A549 (cell line): ENCODE results near the gene TMEM92. TPM values are rescaled to one million over a fixed set of nuclear protein-coding genes. Genes with fewer than 3 reads are reported as not detected.

Experiments
- ATAC-seq, 2 experiments: fragments of 200-7000 bp in 1 of 2; fragments of >200 bp in 1 of 2; cut with Nextera tagmentation in 1 of 2; cut with Tn5 transposase in 1 of 2; 3 replicates each; pipeline versions ENCODE4 v1.8.0 to v1.9.1; 2018 to 2020; ENCODE audit warnings: mild to moderate bottlenecking in 1 of 2, moderate library complexity in 1 of 2
- CTCF ChIA-PET: fragments of 300-600 bp; sonication (Branson Sonifier 250); formaldehyde crosslinking; extraction: SDS; loops from one replicate; lab custom pipeline; 2021; ENCODE audit warnings: antibody characterized with exemption, inconsistent platforms; lab: Yijun Ruan, JAX
- POLR2A ChIA-PET: fragments of 350-600 bp; formaldehyde crosslinking; extraction: SDS; loops from one replicate; lab custom pipeline; 2021; ENCODE audit warnings: antibody characterized with exemption, inconsistent platforms; lab: Yijun Ruan, JAX
- DNase-seq, 2 experiments: peaks; one replicate each; pipeline versions ENCODE4 v3.0.0 to v3.0.0-alpha.2; 2011 to 2016; ENCODE audit warnings: low read depth in 1 of 2, low spot score in 1 of 2
- FAIRE-seq: peaks from 2 replicates; lab custom pipeline; 2011; peaks lifted over from hg19 to GRCh38; lab: Jason Lieb, UNC
- H3K27ac ChIP-seq, 2 experiments: fragments of >200 bp; sonication (Bioruptor Twin); formaldehyde crosslinking; 3 replicates each; pipeline ENCODE4 v1.5.1; 2016 to 2017
- H3K4me1 ChIP-seq: fragments of >200 bp; sonication (Bioruptor Twin); formaldehyde crosslinking; 3 replicates; pipeline ENCODE4 v1.6.1; 2016
- H3K4me2 ChIP-seq: fragments of >200 bp; sonication (Bioruptor Twin); formaldehyde crosslinking; 3 replicates; pipeline ENCODE4 v1.6.1; 2016
- H3K4me3 ChIP-seq: fragments of >200 bp; sonication (Bioruptor Twin); formaldehyde crosslinking; 3 replicates; pipeline ENCODE4 v1.5.1; 2016
- H3K9me3 ChIP-seq: fragments of >200 bp; sonication (Bioruptor Twin); formaldehyde crosslinking; 3 replicates; pipeline ENCODE4 v1.6.1; 2016
- CBX2 ChIP-seq: fragments of 200-600 bp; sonication (generic); IDR thresholded peaks from 2 replicates; pipeline ENCODE4 v1.6.1; 2016; ENCODE audit warnings: low read depth, mild to moderate bottlenecking, borderline replicate concordance
- CHD4 ChIP-seq: fragments of 200-600 bp; sonication (generic); IDR thresholded peaks from 2 replicates; pipeline ENCODE4 v1.6.1; 2016; ENCODE audit warnings: antibody characterized with exemption, mild to moderate bottlenecking, borderline replicate concordance
- EHF ChIP-seq: fragments of 250-450 bp; sonication (Bioruptor Pico); IDR thresholded peaks from 2 replicates; pipeline ENCODE4 v1.5.0; 2020; ENCODE audit warnings: mild to moderate bottlenecking
- EP300 ChIP-seq, 2 experiments: fragments of >200 bp; sonication (Bioruptor Twin); formaldehyde crosslinking; IDR thresholded peaks; 2 replicates in 1 of 2; 3 replicates in 1 of 2; pipeline ENCODE4 v1.6.1; 2016 to 2017
- HOXB5 ChIP-seq: fragments of 250-450 bp; sonication (Bioruptor Pico); IDR thresholded peaks from 2 replicates; pipeline ENCODE4 v1.5.0; 2020; ENCODE audit warnings: mild to moderate bottlenecking, moderate library complexity
- JUN ChIP-seq, 2 experiments: fragments of >200 bp; sonication (Bioruptor Twin); formaldehyde crosslinking; IDR thresholded peaks; 2 replicates in 1 of 2; 3 replicates in 1 of 2; pipeline ENCODE4 v1.6.1; 2016 to 2017
- JUNB ChIP-seq: fragments of >200 bp; sonication (Bioruptor Twin); formaldehyde crosslinking; IDR thresholded peaks from 2 replicates; pipeline ENCODE4 v1.6.1; 2016
- KDM5A ChIP-seq: fragments of 200-600 bp; sonication (generic); IDR thresholded peaks from 2 replicates; pipeline ENCODE4 v1.6.1; 2016; ENCODE audit warnings: antibody characterized with exemption, mild to moderate bottlenecking
- MYC ChIP-seq: IDR thresholded peaks from 2 replicates; pipeline ENCODE4 v1.6.1; 2012; ENCODE audit warnings: mild to moderate bottlenecking, inconsistent platforms, low read length, improper control_type of control experiment, borderline replicate concordance
- NR3C1 ChIP-seq: fragments of >200 bp; sonication (Bioruptor Twin); formaldehyde crosslinking; IDR thresholded peaks from 3 replicates; pipeline ENCODE4 v1.6.1; 2017
- POLR2AphosphoS2 ChIP-seq: conservative IDR thresholded peaks from 2 replicates; pipeline ENCODE4 v1.6.1; 2012; ENCODE audit warnings: low read length, improper control_type of control experiment, inconsistent platforms
- RAD21 ChIP-seq, 2 experiments: fragments of >200 bp in 1 of 2; sonication (Bioruptor Twin) in 1 of 2; formaldehyde crosslinking in 1 of 2; IDR thresholded peaks in 1 of 2; conservative IDR thresholded peaks in 1 of 2; 2 replicates in 1 of 2; 3 replicates in 1 of 2; pipeline ENCODE4 v1.6.1; 2012 to 2018; ENCODE audit warnings: inconsistent platforms in 1 of 2
- RFX5 ChIP-seq: fragments of 450-650 bp; IDR thresholded peaks from 2 replicates; pipeline ENCODE4 v1.7.1; 2014; ENCODE audit warnings: antibody characterized with exemption, mild to moderate bottlenecking, moderate library complexity
- TP53 ChIP-seq: fragments of 250-450 bp; sonication (Bioruptor Pico); IDR thresholded peaks from 2 replicates; pipeline ENCODE4 v1.5.0; 2021; ENCODE audit warnings: mild to moderate bottlenecking, moderate library complexity
- ZNF302 ChIP-seq: fragments of 250-450 bp; sonication (Bioruptor Pico); IDR thresholded peaks from 2 replicates; pipeline ENCODE4 v1.9.0; 2021; ENCODE audit warnings: inconsistent platforms, mild to moderate bottlenecking, moderate library complexity
- WGBS: methylation state at CpG from one replicate; pipeline ENCODE4 v1.1.6; 2017; ENCODE audit errors: missing lambda C conversion rate; 5-methylcytosine and 5-hydroxymethylcytosine counted together
- polyA plus RNA-seq, 4 experiments: library from polyadenylated mRNA; depleted of rRNA in 3 of 4; stranded (reverse); fragments of >200 nt; fragmentation: RNase III in 1 of 4; extraction: RNeasy Plus Mini Kit Qiagen cat#74134 plus additional on column Dnase treatment in 1 of 4; gene quantifications; 2 replicates in 3 of 4; 3 replicates in 1 of 4; pipeline ENCODE4 v1.2.3, GENCODE V29; 2011 to 2017
- TF ChIP-seq, protein P1 (sequence below): fragments of 250-450 bp; sonication (Bioruptor Pico); IDR thresholded peaks from 2 replicates; pipeline ENCODE4 v1.5.0; 2021; ENCODE audit warnings: mild to moderate bottlenecking, moderate library complexity, borderline replicate concordance
- TF ChIP-seq, protein P2 (sequence below): fragments of >200 bp; sonication (Bioruptor Twin); formaldehyde crosslinking; IDR thresholded peaks from 3 replicates; pipeline ENCODE4 v1.5.1; 2016
- TF ChIP-seq, protein P3 (sequence below): fragments of >200 bp; sonication (Bioruptor Twin); formaldehyde crosslinking; IDR thresholded peaks from 3 replicates; pipeline ENCODE4 v1.6.1; 2016
- TF ChIP-seq, protein P4 (sequence below): IDR thresholded peaks from 2 replicates; pipeline ENCODE4 v1.6.1; 2012; ENCODE audit warnings: low read depth, borderline replicate concordance

TMEM92 gene
- polyA plus RNA-seq, 2 of the 4 experiments (the other 2 are of a cell fraction): 10.3 to 27.5 TPM

DNA sequence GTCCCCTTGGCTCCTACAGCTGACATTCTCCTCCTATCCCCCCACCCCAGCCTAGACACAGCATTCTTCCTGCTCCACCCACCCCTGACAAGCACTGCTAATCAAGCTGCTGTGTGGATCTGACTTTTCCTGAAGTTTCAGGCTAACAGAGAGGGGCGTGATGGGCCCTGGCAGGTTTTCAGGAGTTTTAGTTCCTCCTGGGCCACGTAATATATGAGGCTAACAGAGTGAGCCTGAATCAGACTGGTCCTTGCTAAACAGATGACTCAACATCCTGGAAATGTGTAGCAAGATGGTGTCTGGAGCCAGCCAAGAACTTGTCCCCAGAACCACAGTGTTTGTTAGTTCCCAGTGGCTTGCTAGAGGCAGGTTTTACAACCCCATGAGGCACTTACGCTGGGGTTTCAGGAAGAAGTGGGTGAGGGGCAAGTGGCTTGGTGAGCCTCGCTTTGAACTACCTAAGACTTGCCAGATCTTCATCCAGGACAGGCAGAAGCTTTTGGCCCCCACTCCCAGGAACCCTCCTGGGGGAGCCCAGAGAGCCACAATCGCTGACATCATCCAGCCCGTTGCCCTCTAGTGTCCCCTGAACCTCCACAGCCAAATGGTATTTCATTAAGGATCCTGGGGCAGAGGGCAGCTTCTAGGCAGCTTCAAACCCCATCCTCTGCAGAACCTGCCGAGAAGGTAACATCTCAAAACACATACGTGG is 15.9 kb downstream of the TMEM92 start (continued):
- TF ChIP-seq, protein P1, sequence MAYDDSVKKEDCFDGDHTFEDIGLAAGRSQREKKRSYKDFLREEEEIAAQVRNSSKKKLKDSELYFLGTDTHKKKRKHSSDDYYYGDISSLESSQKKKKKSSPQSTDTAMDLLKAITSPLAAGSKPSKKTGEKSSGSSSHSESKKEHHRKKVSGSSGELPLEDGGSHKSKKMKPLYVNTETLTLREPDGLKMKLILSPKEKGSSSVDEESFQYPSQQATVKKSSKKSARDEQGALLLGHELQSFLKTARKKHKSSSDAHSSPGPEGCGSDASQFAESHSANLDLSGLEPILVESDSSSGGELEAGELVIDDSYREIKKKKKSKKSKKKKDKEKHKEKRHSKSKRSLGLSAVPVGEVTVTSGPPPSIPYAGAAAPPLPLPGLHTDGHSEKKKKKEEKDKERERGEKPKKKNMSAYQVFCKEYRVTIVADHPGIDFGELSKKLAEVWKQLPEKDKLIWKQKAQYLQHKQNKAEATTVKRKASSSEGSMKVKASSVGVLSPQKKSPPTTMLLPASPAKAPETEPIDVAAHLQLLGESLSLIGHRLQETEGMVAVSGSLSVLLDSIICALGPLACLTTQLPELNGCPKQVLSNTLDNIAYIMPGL (CRISPR knock-in tag): no peak
- no peak for TF ChIP-seq POLR2AphosphoS2
- TF ChIP-seq, protein P2, sequence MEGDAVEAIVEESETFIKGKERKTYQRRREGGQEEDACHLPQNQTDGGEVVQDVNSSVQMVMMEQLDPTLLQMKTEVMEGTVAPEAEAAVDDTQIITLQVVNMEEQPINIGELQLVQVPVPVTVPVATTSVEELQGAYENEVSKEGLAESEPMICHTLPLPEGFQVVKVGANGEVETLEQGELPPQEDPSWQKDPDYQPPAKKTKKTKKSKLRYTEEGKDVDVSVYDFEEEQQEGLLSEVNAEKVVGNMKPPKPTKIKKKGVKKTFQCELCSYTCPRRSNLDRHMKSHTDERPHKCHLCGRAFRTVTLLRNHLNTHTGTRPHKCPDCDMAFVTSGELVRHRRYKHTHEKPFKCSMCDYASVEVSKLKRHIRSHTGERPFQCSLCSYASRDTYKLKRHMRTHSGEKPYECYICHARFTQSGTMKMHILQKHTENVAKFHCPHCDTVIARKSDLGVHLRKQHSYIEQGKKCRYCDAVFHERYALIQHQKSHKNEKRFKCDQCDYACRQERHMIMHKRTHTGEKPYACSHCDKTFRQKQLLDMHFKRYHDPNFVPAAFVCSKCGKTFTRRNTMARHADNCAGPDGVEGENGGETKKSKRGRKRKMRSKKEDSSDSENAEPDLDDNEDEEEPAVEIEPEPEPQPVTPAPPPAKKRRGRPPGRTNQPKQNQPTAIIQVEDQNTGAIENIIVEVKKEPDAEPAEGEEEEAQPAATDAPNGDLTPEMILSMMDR: no peak
- TF ChIP-seq ZNF302 (CRISPR knock-in tag): no peak
- TF ChIP-seq, protein P3, sequence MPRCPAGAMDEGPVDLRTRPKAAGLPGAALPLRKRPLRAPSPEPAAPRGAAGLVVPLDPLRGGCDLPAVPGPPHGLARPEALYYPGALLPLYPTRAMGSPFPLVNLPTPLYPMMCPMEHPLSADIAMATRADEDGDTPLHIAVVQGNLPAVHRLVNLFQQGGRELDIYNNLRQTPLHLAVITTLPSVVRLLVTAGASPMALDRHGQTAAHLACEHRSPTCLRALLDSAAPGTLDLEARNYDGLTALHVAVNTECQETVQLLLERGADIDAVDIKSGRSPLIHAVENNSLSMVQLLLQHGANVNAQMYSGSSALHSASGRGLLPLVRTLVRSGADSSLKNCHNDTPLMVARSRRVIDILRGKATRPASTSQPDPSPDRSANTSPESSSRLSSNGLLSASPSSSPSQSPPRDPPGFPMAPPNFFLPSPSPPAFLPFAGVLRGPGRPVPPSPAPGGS: no peak; the same call in 2 of the 3 replicates
- no peak for TF ChIP-seq EP300 (IDR thresholded peaks at IDR 0.05)
- TF ChIP-seq KDM5A: no peak
- no peak for TF ChIP-seq CBX2
- TF ChIP-seq HOXB5 (CRISPR knock-in tag): no peak
- peak; percentile 54; the same call in 1 of the 2 replicates for TF ChIP-seq JUNB
- TF ChIP-seq JUN (IDR thresholded peaks at IDR 0.05): peak in 1 of 2 experiments; percentile 70; a peak in 2 of 5 replicates
- TF ChIP-seq, protein P4, sequence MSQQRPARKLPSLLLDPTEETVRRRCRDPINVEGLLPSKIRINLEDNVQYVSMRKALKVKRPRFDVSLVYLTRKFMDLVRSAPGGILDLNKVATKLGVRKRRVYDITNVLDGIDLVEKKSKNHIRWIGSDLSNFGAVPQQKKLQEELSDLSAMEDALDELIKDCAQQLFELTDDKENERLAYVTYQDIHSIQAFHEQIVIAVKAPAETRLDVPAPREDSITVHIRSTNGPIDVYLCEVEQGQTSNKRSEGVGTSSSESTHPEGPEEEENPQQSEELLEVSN: no peak
- TF ChIP-seq, all 56 proteins: peak for 7

DNA sequence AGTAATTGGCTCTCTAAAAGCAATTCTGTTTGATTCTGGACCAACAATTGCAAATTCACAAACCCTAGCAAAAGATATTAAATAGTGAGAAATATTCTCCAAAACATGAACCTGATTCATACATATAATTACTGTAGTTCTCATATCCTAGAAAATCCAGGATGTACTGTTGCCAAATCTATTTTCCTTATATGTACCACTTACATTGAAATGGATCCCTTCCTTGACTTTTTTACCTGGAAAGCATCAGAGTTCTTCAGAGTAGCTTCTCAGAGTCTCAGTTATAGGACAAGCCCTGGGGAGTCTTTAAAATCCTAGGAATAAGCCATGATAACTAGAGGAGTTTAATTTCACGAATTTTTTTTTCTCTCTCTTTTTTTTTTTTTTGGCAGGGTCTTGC is 16.7 kb downstream of the TMEM92 start:
- peak overlapping the region; percentile 83; the same call in 2 of the 3 replicates for H3K4me2 ChIP-seq
- TF ChIP-seq MYC (no peak), CHD4 (no peak), EP300 (IDR thresholded peaks at IDR 0.05) (no peak), JUNB (no peak), RFX5 (no peak), NR3C1 (no peak), RAD21 (conservative IDR thresholded peaks at IDR 0.05 in 1 of 2, IDR thresholded peaks at IDR 0.05 in 1 of 2) (no peak), TP53 (CRISPR knock-in tag) (no peak), EHF (CRISPR knock-in tag) (no peak)
- FAIRE-seq: no peak

More for the DNA sequence above, 16.7 kb downstream of the TMEM92 start:
- Histone ChIP-seq H3K9me3 (no peaks in the 10 kb centered on the region), H3K4me3 (no peak overlapping the region), H3K27ac (peak overlapping the region; percentile 85 to 91), H3K4me1 (peaks cover 28% of the 10 kb centered on the region)
- DNase-seq: no peak
- WGBS: 76% methylated on average over 1 of the region's 1 CpG
- no peak for ATAC-seq
- ChIA-PET CTCF (interaction anchor here (1.1 to 46.2 kb wide), 11 partner anchors 8 to 197 kb away, joined by 3 to 1256 read pairs (median 21); partner anchors contain the start of genes COL1A1, PDK2 and TMEM92), POLR2A (no interaction called here)
